WTC11 (cell line): Measurements from ENCODE around the gene CLMN. TPM values are rescaled to one million over a fixed set of nuclear protein-coding genes. Genes with fewer than 3 reads are reported as not detected.

ENCODE experiments used
- ATAC-seq: fragments of 200-7000 bp; cut with Tn5 transposase; 2 replicates; pipeline ENCODE4 v1.10.0; 2021; ENCODE audit warnings: mild to moderate bottlenecking, moderate library complexity
- CTCF ChIA-PET: fragments of 300-600 bp; sonication (Branson Sonifier 250); formaldehyde crosslinking; loops from one replicate; lab custom pipeline; 2021; ENCODE audit warnings: antibody characterized with exemption; lab: Charles Lee
- POLR2A ChIA-PET: fragments of 350-600 bp; sonication (Branson Sonifier 250); formaldehyde crosslinking; loops from one replicate; lab custom pipeline; 2021; ENCODE audit warnings: antibody characterized with exemption; lab: Charles Lee
- DNase-seq: peaks from one replicate; pipeline ENCODE4 v3.0.0; 2021; ENCODE audit warnings: low spot score
- H3K27ac Mint-ChIP-seq: 2 replicates; pipeline ENCODE4 v1.8.0; 2021; ENCODE audit warnings: mixed read lengths
- H3K27me3 Mint-ChIP-seq: 2 replicates; pipeline ENCODE4 v1.8.0; 2021; ENCODE audit warnings: low read depth, mild to moderate bottlenecking, moderate library complexity, mixed read lengths
- H3K36me3 Mint-ChIP-seq: 2 replicates; pipeline ENCODE4 v1.8.0; 2021; ENCODE audit warnings: mixed read lengths
- H3K4me1 Mint-ChIP-seq: 2 replicates; pipeline ENCODE4 v1.8.0; 2022; ENCODE audit warnings: mixed read lengths
- H3K4me3 Mint-ChIP-seq: 2 replicates; pipeline ENCODE4 v1.8.0; 2021; ENCODE audit warnings: mild to moderate bottlenecking, moderate library complexity, mixed read lengths
- H3K9me3 Mint-ChIP-seq: 2 replicates; pipeline ENCODE4 v1.8.0; 2021; ENCODE audit warnings: mixed read lengths
- CBFB ChIP-seq: sonication (generic); formaldehyde crosslinking; IDR thresholded peaks from 2 replicates; pipeline ENCODE4 v1.8.1; 2022; ENCODE audit warnings: mild to moderate bottlenecking, low read depth, missing genetic modification reagents
- EMX1 ChIP-seq: fragments of 250-450 bp; sonication (Bioruptor Pico); IDR thresholded peaks from 2 replicates; pipeline ENCODE4 v1.8.0; 2021; ENCODE audit warnings: mild to moderate bottlenecking
- FOXP1 ChIP-seq: sonication (generic); formaldehyde crosslinking; IDR thresholded peaks from 2 replicates; pipeline ENCODE4 v1.8.0; 2022; ENCODE audit warnings: missing genetic modification reagents, mild to moderate bottlenecking, moderate library complexity, borderline replicate concordance
- JAZF1 ChIP-seq: fragments of 250-450 bp; sonication (Bioruptor Pico); IDR thresholded peaks from 2 replicates; pipeline ENCODE4 v1.9.0; 2021; ENCODE audit warnings: moderate library complexity, mild to moderate bottlenecking, inconsistent platforms
- KAT7 ChIP-seq: sonication (generic); formaldehyde crosslinking; IDR thresholded peaks from 2 replicates; pipeline ENCODE4 v1.8.1; 2023; ENCODE audit warnings: missing genetic modification reagents, mild to moderate bottlenecking, borderline replicate concordance
- NFE2L1 ChIP-seq: sonication (generic); formaldehyde crosslinking; IDR thresholded peaks from 2 replicates; pipeline ENCODE4 v1.8.1; 2023; ENCODE audit warnings: missing genetic modification reagents
- NFYB ChIP-seq: sonication (generic); formaldehyde crosslinking; conservative IDR thresholded peaks from 2 replicates; pipeline ENCODE4 v1.8.0; 2022; ENCODE audit warnings: low read depth, missing genetic modification reagents
- NR2C2 ChIP-seq: sonication (generic); formaldehyde crosslinking; IDR thresholded peaks from 2 replicates; pipeline ENCODE4 v1.8.0; 2022; ENCODE audit warnings: mild to moderate bottlenecking, missing genetic modification reagents
- OVOL2 ChIP-seq: fragments of 250-450 bp; sonication (Bioruptor Pico); IDR thresholded peaks from 2 replicates; pipeline ENCODE4 v1.9.0; 2021; ENCODE audit warnings: mild to moderate bottlenecking, borderline replicate concordance
- RELA ChIP-seq: sonication (generic); formaldehyde crosslinking; IDR thresholded peaks from 2 replicates; pipeline ENCODE4 v1.8.1; 2022; ENCODE audit warnings: missing genetic modification reagents, mild to moderate bottlenecking, borderline replicate concordance
- SMAD3 ChIP-seq: sonication (generic); formaldehyde crosslinking; IDR thresholded peaks from 2 replicates; pipeline ENCODE4 v1.8.0; 2022; ENCODE audit warnings: missing genetic modification reagents, mild to moderate bottlenecking, borderline replicate concordance
- SOX15 ChIP-seq: fragments of 250-450 bp; sonication (Bioruptor Pico); IDR thresholded peaks from 2 replicates; pipeline ENCODE4 v1.9.0; 2021; ENCODE audit warnings: mild to moderate bottlenecking
- ZNF671 ChIP-seq: fragments of 250-450 bp; sonication (Bioruptor Pico); IDR thresholded peaks from 2 replicates; pipeline ENCODE4 v1.8.0; 2021; ENCODE audit warnings: mild to moderate bottlenecking
- total RNA-seq: library from RNA; stranded (reverse); gene quantifications from 3 replicates; pipeline ENCODE4 v1.2.3, GENCODE V29; 2021
- TF ChIP-seq, protein P1 (sequence below): sonication (generic); formaldehyde crosslinking; IDR thresholded peaks from 2 replicates; pipeline ENCODE4 v1.8.1; 2022; ENCODE audit warnings: missing genetic modification reagents, borderline replicate concordance
- TF ChIP-seq, protein P2 (sequence below): sonication (generic); formaldehyde crosslinking; IDR thresholded peaks from 2 replicates; pipeline ENCODE4 v1.8.1; 2023; ENCODE audit warnings: mild to moderate bottlenecking, missing genetic modification reagents, moderate library complexity
- TF ChIP-seq, protein P3 (sequence below): fragments of 250-450 bp; sonication (Bioruptor Pico); IDR thresholded peaks from 2 replicates; pipeline ENCODE4 v2.1.2; 2022; ENCODE audit warnings: mild to moderate bottlenecking, moderate library complexity
- TF ChIP-seq, protein P4 (sequence below): sonication (generic); formaldehyde crosslinking; IDR thresholded peaks from 2 replicates; pipeline ENCODE4 v1.8.1; 2022; ENCODE audit warnings: mild to moderate bottlenecking, moderate library complexity, missing genetic modification reagents
- TF ChIP-seq, protein P5 (sequence below): sonication (generic); formaldehyde crosslinking; IDR thresholded peaks from 2 replicates; pipeline ENCODE4 v1.8.0; 2022; ENCODE audit warnings: mild to moderate bottlenecking, missing genetic modification reagents
- TF ChIP-seq, protein P6 (sequence below): sonication (generic); formaldehyde crosslinking; IDR thresholded peaks from 2 replicates; pipeline ENCODE4 v1.8.1; 2023; ENCODE audit warnings: mild to moderate bottlenecking, moderate library complexity, missing genetic modification reagents
- TF ChIP-seq, protein P7 (sequence below): sonication (generic); formaldehyde crosslinking; conservative IDR thresholded peaks from 2 replicates; pipeline ENCODE4 v1.8.1; 2022; ENCODE audit warnings: mild to moderate bottlenecking, missing genetic modification reagents
- TF ChIP-seq, protein P8 (sequence below): sonication (generic); formaldehyde crosslinking; IDR thresholded peaks from 2 replicates; pipeline ENCODE4 v1.8.1; 2022; ENCODE audit warnings: mild to moderate bottlenecking, missing genetic modification reagents, moderate library complexity, borderline replicate concordance

CLMN gene
- total RNA-seq, 1 experiment from 2014 or later = 12.2 TPM

DNA sequence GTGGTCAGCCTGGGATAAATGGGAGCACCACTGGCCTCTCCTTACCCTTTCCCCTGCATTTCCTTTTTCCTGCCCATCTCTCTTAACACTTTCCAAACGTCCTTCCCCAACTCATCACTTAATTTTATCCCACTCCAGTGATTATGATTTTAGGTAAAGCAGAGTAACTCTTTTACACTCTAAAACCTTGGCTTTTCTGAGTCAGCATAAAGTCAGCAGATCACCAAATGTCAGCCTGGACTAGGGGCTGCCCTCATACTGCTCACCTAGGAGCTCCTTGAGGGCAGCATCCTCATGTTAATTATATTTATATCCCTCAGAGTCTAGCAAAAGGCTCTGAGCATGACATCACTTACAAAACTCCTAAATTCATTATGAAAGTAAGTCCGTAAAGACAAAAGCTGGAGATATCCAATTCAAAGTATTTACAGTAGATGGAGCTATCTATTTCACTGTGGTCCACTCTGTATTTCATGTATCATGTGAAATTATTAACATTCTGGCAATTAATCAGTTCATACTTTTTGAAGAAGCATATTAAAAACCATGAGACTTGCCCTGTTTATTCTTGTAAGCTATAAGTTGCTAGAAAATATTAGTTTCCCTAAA is 145.4 kb downstream of the CLMN start (continued):
- TF ChIP-seq SMAD3 (CRISPR knock-in tag) (no peak), RELA (CRISPR knock-in tag) (no peak), NR2C2 (CRISPR knock-in tag) (no peak), OVOL2 (CRISPR knock-in tag) (no peak), KAT7 (no peak), CBFB (no peak), ZNF671 (CRISPR knock-in tag) (no peak)
- TF ChIP-seq, protein P1, sequence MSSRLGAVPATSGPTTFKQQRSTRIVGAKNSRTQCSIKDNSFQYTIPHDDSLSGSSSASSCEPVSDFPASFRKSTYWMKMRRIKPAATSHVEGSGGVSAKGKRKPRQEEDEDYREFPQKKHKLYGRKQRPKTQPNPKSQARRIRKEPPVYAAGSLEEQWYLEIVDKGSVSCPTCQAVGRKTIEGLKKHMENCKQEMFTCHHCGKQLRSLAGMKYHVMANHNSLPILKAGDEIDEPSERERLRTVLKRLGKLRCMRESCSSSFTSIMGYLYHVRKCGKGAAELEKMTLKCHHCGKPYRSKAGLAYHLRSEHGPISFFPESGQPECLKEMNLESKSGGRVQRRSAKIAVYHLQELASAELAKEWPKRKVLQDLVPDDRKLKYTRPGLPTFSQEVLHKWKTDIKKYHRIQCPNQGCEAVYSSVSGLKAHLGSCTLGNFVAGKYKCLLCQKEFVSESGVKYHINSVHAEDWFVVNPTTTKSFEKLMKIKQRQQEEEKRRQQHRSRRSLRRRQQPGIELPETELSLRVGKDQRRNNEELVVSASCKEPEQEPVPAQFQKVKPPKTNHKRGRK (CRISPR knock-in tag) = no peak
- TF ChIP-seq, protein P2, sequence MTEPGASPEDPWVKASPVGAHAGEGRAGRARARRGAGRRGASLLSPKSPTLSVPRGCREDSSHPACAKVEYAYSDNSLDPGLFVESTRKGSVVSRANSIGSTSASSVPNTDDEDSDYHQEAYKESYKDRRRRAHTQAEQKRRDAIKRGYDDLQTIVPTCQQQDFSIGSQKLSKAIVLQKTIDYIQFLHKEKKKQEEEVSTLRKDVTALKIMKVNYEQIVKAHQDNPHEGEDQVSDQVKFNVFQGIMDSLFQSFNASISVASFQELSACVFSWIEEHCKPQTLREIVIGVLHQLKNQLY (CRISPR knock-in tag) = no peak

DNA sequence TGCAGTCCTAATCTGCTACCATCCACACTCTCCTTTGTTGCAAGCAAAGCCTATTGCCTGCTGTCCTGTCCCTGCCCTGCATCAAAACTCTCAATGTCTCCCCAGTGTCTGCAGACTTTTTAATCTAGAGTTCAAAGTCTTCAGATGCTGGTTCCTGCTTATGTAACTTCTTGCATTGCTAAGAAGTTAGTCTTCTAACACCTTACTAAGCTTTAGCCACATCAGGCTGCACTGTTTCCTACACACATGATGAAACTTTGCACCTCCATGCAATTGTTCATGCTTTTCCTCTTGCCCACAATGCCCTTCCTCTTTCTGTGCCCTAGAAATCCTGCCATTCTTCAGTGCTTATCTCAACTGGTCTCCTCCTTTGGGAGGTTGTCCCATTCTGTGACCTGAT is 146.2 kb downstream of the CLMN start:
- Mint-ChIP-seq H3K9me3 (no peaks in the 10 kb centered on the region), H3K4me3 (no peak overlapping the region), H3K27ac (no peak overlapping the region), H3K36me3 (no peaks in the 10 kb centered on the region), H3K4me1 (no peaks in the 10 kb centered on the region), H3K27me3 (no peaks in the 10 kb centered on the region)
- ChIA-PET CTCF (no interaction called here), POLR2A (no interaction called here)
- ATAC-seq (no peak), DNase-seq (no peak)
- TF ChIP-seq, protein P3, sequence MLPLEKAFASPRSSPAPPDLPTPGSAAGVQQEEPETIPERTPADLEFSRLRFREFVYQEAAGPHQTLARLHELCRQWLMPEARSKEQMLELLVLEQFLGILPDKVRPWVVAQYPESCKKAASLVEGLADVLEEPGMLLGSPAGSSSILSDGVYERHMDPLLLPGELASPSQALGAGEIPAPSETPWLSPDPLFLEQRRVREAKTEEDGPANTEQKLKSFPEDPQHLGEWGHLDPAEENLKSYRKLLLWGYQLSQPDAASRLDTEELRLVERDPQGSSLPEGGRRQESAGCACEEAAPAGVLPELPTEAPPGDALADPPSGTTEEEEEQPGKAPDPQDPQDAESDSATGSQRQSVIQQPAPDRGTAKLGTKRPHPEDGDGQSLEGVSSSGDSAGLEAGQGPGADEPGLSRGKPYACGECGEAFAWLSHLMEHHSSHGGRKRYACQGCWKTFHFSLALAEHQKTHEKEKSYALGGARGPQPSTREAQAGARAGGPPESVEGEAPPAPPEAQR (CRISPR knock-in tag) = no peak
- TF ChIP-seq NFE2L1 (CRISPR knock-in tag) = no peak
- no peak for TF ChIP-seq SOX15 (CRISPR knock-in tag)
- no peak for TF ChIP-seq KAT7
- TF ChIP-seq, protein P4, sequence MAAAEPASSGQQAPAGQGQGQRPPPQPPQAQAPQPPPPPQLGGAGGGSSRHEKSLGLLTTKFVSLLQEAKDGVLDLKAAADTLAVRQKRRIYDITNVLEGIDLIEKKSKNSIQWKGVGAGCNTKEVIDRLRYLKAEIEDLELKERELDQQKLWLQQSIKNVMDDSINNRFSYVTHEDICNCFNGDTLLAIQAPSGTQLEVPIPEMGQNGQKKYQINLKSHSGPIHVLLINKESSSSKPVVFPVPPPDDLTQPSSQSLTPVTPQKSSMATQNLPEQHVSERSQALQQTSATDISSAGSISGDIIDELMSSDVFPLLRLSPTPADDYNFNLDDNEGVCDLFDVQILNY = no peak
- TF ChIP-seq, protein P5, sequence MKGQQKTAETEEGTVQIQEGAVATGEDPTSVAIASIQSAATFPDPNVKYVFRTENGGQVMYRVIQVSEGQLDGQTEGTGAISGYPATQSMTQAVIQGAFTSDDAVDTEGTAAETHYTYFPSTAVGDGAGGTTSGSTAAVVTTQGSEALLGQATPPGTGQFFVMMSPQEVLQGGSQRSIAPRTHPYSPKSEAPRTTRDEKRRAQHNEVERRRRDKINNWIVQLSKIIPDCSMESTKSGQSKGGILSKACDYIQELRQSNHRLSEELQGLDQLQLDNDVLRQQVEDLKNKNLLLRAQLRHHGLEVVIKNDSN (CRISPR knock-in tag) = no peak
- TF ChIP-seq, protein P6, sequence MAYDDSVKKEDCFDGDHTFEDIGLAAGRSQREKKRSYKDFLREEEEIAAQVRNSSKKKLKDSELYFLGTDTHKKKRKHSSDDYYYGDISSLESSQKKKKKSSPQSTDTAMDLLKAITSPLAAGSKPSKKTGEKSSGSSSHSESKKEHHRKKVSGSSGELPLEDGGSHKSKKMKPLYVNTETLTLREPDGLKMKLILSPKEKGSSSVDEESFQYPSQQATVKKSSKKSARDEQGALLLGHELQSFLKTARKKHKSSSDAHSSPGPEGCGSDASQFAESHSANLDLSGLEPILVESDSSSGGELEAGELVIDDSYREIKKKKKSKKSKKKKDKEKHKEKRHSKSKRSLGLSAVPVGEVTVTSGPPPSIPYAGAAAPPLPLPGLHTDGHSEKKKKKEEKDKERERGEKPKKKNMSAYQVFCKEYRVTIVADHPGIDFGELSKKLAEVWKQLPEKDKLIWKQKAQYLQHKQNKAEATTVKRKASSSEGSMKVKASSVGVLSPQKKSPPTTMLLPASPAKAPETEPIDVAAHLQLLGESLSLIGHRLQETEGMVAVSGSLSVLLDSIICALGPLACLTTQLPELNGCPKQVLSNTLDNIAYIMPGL (CRISPR knock-in tag) = no peak
- TF ChIP-seq, protein P7, sequence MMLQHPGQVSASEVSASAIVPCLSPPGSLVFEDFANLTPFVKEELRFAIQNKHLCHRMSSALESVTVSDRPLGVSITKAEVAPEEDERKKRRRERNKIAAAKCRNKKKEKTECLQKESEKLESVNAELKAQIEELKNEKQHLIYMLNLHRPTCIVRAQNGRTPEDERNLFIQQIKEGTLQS (CRISPR knock-in tag) = no peak
- TF ChIP-seq JAZF1 (CRISPR knock-in tag) = no peak
- TF ChIP-seq CBFB = no peak
- no peak for TF ChIP-seq FOXP1 (CRISPR knock-in tag)
- TF ChIP-seq RELA (CRISPR knock-in tag) = no peak
- TF ChIP-seq, protein P2 (CRISPR knock-in tag) = no peak
- TF ChIP-seq, protein P1 (CRISPR knock-in tag) = no peak
- TF ChIP-seq, protein P8, sequence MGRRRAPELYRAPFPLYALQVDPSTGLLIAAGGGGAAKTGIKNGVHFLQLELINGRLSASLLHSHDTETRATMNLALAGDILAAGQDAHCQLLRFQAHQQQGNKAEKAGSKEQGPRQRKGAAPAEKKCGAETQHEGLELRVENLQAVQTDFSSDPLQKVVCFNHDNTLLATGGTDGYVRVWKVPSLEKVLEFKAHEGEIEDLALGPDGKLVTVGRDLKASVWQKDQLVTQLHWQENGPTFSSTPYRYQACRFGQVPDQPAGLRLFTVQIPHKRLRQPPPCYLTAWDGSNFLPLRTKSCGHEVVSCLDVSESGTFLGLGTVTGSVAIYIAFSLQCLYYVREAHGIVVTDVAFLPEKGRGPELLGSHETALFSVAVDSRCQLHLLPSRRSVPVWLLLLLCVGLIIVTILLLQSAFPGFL (CRISPR knock-in tag) = no peak
- no peak for TF ChIP-seq EMX1 (CRISPR knock-in tag)
- no peak for TF ChIP-seq NFYB (CRISPR knock-in tag)
- TF ChIP-seq OVOL2 (CRISPR knock-in tag) = no peak
